GM12891 (cell line): ENCODE results near the gene SLC35G3.

Source experiments
- PAX5 ChIP-seq: IDR thresholded peaks from 2 replicates; pipeline ENCODE4 v1.6.1; 2011; ENCODE audit warnings: low read length, moderate library complexity, mild to moderate bottlenecking; ENCODE audit not compliant: insufficient read depth, severe bottlenecking
- POLR2A ChIP-seq: IDR thresholded peaks from 2 replicates; pipeline ENCODE4 v1.6.1; 2011; ENCODE audit warnings: low read depth, low read length, control low read depth
- POLR2AphosphoS5 ChIP-seq: IDR thresholded peaks from 2 replicates; pipeline ENCODE4 v1.6.1; 2011; ENCODE audit warnings: low read depth, low read length, control low read depth
- SPI1 ChIP-seq: IDR thresholded peaks from 2 replicates; pipeline ENCODE4 v1.6.1; 2011; ENCODE audit warnings: low read depth, low read length, control low read depth
- TAF1 ChIP-seq: IDR thresholded peaks from 2 replicates; pipeline ENCODE4 v1.6.1; 2011; ENCODE audit warnings: low read depth, low read length, control low read depth

DNA sequence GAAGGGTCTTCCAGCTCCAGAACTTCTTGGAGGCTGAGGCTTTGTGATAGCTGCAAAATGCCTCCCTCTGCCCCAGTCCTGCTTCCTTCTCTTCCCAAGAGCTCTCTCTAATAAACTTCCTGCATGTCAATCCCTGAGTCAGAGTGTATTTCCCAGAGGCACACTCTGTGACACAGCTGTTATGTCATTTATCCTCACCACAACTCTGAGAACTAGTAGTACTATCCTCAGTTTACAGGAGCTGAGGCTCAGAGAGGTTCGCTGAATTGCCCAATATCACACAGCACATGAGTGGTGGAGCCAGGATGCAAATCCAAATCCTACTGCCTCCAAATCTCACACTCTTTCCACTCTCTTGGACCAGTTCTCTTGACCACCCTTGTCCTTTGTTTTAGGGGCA, 26.5 kb downstream of the SLC35G3 start:
- TF ChIP-seq PAX5 = no peak
- no peak for TF ChIP-seq POLR2AphosphoS5
- no peak for TF ChIP-seq POLR2A
- no peak for TF ChIP-seq TAF1
- TF ChIP-seq SPI1 = no peak
